ENCODE measurements around the gene TWIST2.

Gene TWIST2

GRCh38 chr2:238868616-238869292 lies 20.9 kb downstream of the TWIST2 start:
- in situ Hi-C loops (cut with MboI; ENCODE audit: low sequenced_read_pairs, unreplicated experiment) = no loop called here
- no peak for DNase-seq (ENCODE audit: low spot score)
- no peak for TF ChIP-seq CTCF (IDR thresholded peaks at IDR 0.05; ENCODE audit: borderline replicate concordance, control extremely low read depth, extremely low read depth, insufficient read depth, missing control alignments)

- in situ Hi-C loops (cut with MboI; ENCODE audit: low sequenced_read_pairs, unreplicated experiment) = no loop called here
- TF ChIP-seq CTCF (IDR thresholded peaks at IDR 0.05; ENCODE audit: borderline replicate concordance, control extremely low read depth, extremely low read depth, insufficient read depth, missing control alignments) = no peak
- DNase-seq (ENCODE audit: low spot score) = no peak
Observed at GRCh38 chr2:238869293-238870124, 21.6 kb downstream of the TWIST2 start.

- DNase-seq (ENCODE audit: low spot score) = no peak
- in situ Hi-C loops (cut with MboI; ENCODE audit: low sequenced_read_pairs, unreplicated experiment) = no loop called here
- no peak for TF ChIP-seq CTCF (IDR thresholded peaks at IDR 0.05; ENCODE audit: borderline replicate concordance, control extremely low read depth, extremely low read depth, insufficient read depth, missing control alignments)
Observed at GRCh38 chr2:238870261-238870660, 22.4 kb downstream of the TWIST2 start.

- in situ Hi-C loops (cut with MboI; ENCODE audit: low sequenced_read_pairs, unreplicated experiment) = no loop called here
- DNase-seq (ENCODE audit: low spot score) = no peak
- no peak for TF ChIP-seq CTCF (IDR thresholded peaks at IDR 0.05; ENCODE audit: borderline replicate concordance, control extremely low read depth, extremely low read depth, insufficient read depth, missing control alignments)
Observed at GRCh38 chr2:238872026-238872425, 24.1 kb downstream of the TWIST2 start.

- DNase-seq (ENCODE audit: low spot score) = no peak
- no peak for TF ChIP-seq CTCF (IDR thresholded peaks at IDR 0.05; ENCODE audit: borderline replicate concordance, control extremely low read depth, extremely low read depth, insufficient read depth, missing control alignments)
- in situ Hi-C loops (cut with MboI; ENCODE audit: low sequenced_read_pairs, unreplicated experiment) = no loop called here
Observed at GRCh38 chr2:238872628-238873380, 24.9 kb downstream of the TWIST2 start.

- in situ Hi-C loops (cut with MboI; ENCODE audit: low sequenced_read_pairs, unreplicated experiment) = no loop called here
- DNase-seq (ENCODE audit: low spot score) = no peak
- no peak for TF ChIP-seq CTCF (IDR thresholded peaks at IDR 0.05; ENCODE audit: borderline replicate concordance, control extremely low read depth, extremely low read depth, insufficient read depth, missing control alignments)
Observed at GRCh38 chr2:238873381-238873801, 25.5 kb downstream of the TWIST2 start.

Data from GM13976 (cell line).